ENCODE measurements around the gene FPR1. TPM values are rescaled to one million over a fixed set of nuclear protein-coding genes. Genes with fewer than 3 reads are reported as not detected.

The FPR1 gene
- total and polyA plus RNA-seq, 2 of the 8 experiments (the other 6 are each of a cell fraction or from before 2014, with no cell fraction given), result 0.11 TPM; not detected in 1

GRCh38 chr19:51711702-51712101 lies 40.0 kb downstream of the FPR1 start:
- H3K4me2 ChIP-seq (ENCODE audit: insufficient read depth in 1 of 2, low read depth in 2 of 2, low read length in 2 of 2), result no peak overlapping the region
- H2BK5ac ChIP-seq (ENCODE audit: low read depth, low read length), result no peak overlapping the region
- H2BK120ac ChIP-seq (replicated peaks; ENCODE audit: low read depth, low read length), result no peak overlapping the region
- no peak overlapping the region for H2BK12ac ChIP-seq (ENCODE audit: low read depth, low read length)
- H3K18ac ChIP-seq (ENCODE audit: extremely low read depth, low read length), result no peak overlapping the region
- H3K36me3 ChIP-seq (ENCODE audit: control insufficient read depth in 2 of 4, insufficient read depth in 4 of 4, low read length in 3 of 4), result no peaks in the 10 kb centered on the region
- H3K27me3 ChIP-seq (replicated peaks in 1 of 4; ENCODE audit: control insufficient read depth in 3 of 4, extremely low read depth in 1 of 4, insufficient read depth in 3 of 4, low read length in 3 of 4), result peaks cover 0 to 3% (median 0%) of the 10 kb centered on the region in 4 experiments; a peak in 3 of 7 replicates
- POLR2A ChIA-PET (ENCODE audit: partially characterized antibody), result interaction anchor here (0.6 kb wide), 1 partner anchor 318 kb away, joined by 3 read pairs; no protein-coding TSS in a partner anchor
- H4K91ac ChIP-seq (replicated peaks; ENCODE audit: insufficient read length, low read length), result no peak overlapping the region
- H3K9me3 ChIP-seq (ENCODE audit: insufficient read depth in 2 of 2, low read depth in 1 of 2, low read length in 1 of 2), result no peaks in the 10 kb centered on the region
- H3K27ac ChIP-seq (ENCODE audit: low read depth, low read length), result no peak overlapping the region
- CTCF ChIA-PET (ENCODE audit: partially characterized antibody), result interaction anchor here (0.9 to 2.7 kb wide), 5 partner anchors 8 to 273 kb away, joined by 3 to 13 read pairs (median 5); no protein-coding TSS in a partner anchor
- no peak overlapping the region for H2AK5ac ChIP-seq (ENCODE audit: low read depth, low read length)
- no peak overlapping the region for H2BK15ac ChIP-seq (ENCODE audit: low read length)
- no peak overlapping the region for H3K14ac ChIP-seq (ENCODE audit: insufficient read length)
- no peak overlapping the region for H2BK20ac ChIP-seq (ENCODE audit: low read length)
- H3K4me3 ChIP-seq (ENCODE audit: extremely low read depth in 1 of 4, insufficient read depth in 2 of 4, low read depth in 3 of 4, low read length in 4 of 4), result no peak overlapping the region
- no peaks in the 10 kb centered on the region for H3K79me2 ChIP-seq (ENCODE audit: control insufficient read depth in 1 of 2, insufficient read depth in 2 of 2, low read length in 2 of 2)
- H4K20me1 ChIP-seq (replicated peaks in 1 of 2; ENCODE audit: control insufficient read depth in 1 of 2, insufficient read depth in 2 of 2, low read length in 2 of 2), result no peaks in the 10 kb centered on the region
- H3K9ac ChIP-seq (replicated peaks in 1 of 4; ENCODE audit: extremely low read depth in 1 of 4, low read depth in 3 of 4, low read length in 3 of 4), result no peak overlapping the region
- no peak overlapping the region for H4K8ac ChIP-seq (ENCODE audit: extremely low read depth, insufficient read depth, low read length)
- 100% methylated on average over 1 of the region's 1 CpG; no CpG with 5 or more reads in 1 of the 2 experiments for WGBS, 2 experiments (ENCODE audit: extremely low coverage in 1 of 2, insufficient coverage in 1 of 2, insufficient read length in 1 of 2, insufficient replicate concordance in 2 of 2, low coverage in 1 of 2, low lambda C conversion rate in 2 of 2, missing lambda C conversion rate in 1 of 2)
- H2AFZ ChIP-seq (ENCODE audit: low read length), result no peak overlapping the region
- peaks cover 2% of the 10 kb centered on the region; the same call in 1 of the 2 replicates for H3K23me2 ChIP-seq (ENCODE audit: low read depth, low read length)
- no peak for TF ChIP-seq CBX8 (IDR thresholded peaks at IDR 0.05; ENCODE audit: borderline replicate concordance, low read depth, low read length)
- no peak for TF ChIP-seq HDAC2 (IDR thresholded peaks at IDR 0.05; ENCODE audit: borderline replicate concordance in 1 of 2, low read depth in 2 of 2, low read length in 2 of 2)
- TF ChIP-seq SIRT6 (IDR thresholded peaks at IDR 0.05; ENCODE audit: low read length), result no peak
- TF ChIP-seq EZH2 (IDR thresholded peaks at IDR 0.05; ENCODE audit: low read depth, low read length, severe bottlenecking), result no peak
- no peak for TF ChIP-seq CTCF (IDR thresholded peaks at IDR 0.05; ENCODE audit: control extremely low read depth in 1 of 3, insufficient read depth in 1 of 3, low read depth in 1 of 3, low read length in 3 of 3)
- no peak for TF ChIP-seq CBX5 (IDR thresholded peaks at IDR 0.05; ENCODE audit: low read depth, low read length)
- FAIRE-seq, result no peak
- H3K23ac ChIP-seq (ENCODE audit: insufficient read length), result no peak overlapping the region
- no peak overlapping the region for H3K56ac ChIP-seq (replicated peaks; ENCODE audit: insufficient read length, low read depth, low read length)
- no peak overlapping the region for H3K4ac ChIP-seq (replicated peaks; ENCODE audit: insufficient read length, low read depth, low read length)
- no peaks in the 10 kb centered on the region for H3K79me1 ChIP-seq (ENCODE audit: low read depth, low read length)
- 0 out of 7 replicates have a peak, but pooled peaks cover 0 to 2% (median 0%) of the 10 kb centered on the region in 4 experiments for H3K4me1 ChIP-seq (replicated peaks in 1 of 4; ENCODE audit: control insufficient read depth in 3 of 4, insufficient read depth in 4 of 4, low read length in 3 of 4)
- no peak for DNase-seq (ENCODE audit: low read depth in 1 of 2, low spot score in 2 of 2)
- H4K5ac ChIP-seq (ENCODE audit: insufficient read length, low read depth, low read length), result no peak overlapping the region
